HepG2 (cell line): Measurements from ENCODE around the gene THSD1. TPM values are rescaled to one million over a fixed set of nuclear protein-coding genes. Genes with fewer than 3 reads are reported as not detected.

ENCODE experiments used
- ATAC-seq: fragments of 200-7000 bp; cut with Tn5 transposase; 3 replicates; pipeline ENCODE4 v1.9.1; 2020; ENCODE audit warnings: mild to moderate bottlenecking, moderate library complexity
- BruUV-seq: library from RNA; stranded (reverse); fragments of 400-500 nt; replicated peaks from 2 replicates; lab custom pipeline; 2021; lab: Mats Ljungman, UMichigan
- CTCF ChIA-PET: fragments of 300-600 bp; formaldehyde crosslinking; extraction: SDS; loops from one replicate; lab custom pipeline; 2021; ENCODE audit warnings: low total read pairs, inconsistent platforms, low intra/inter-chr PET ratio; lab: Yijun Ruan, JAX
- POLR2A ChIA-PET: fragments of 350-600 bp; sonication (Branson Sonifier 250); formaldehyde crosslinking; loops from one replicate; lab custom pipeline; 2020; ENCODE audit warnings: antibody characterized with exemption, inconsistent platforms; lab: Yijun Ruan, JAX
- DNase-seq: peaks from one replicate; pipeline ENCODE4 v3.0.0-alpha.2; 2015; ENCODE audit warnings: low spot score
- FAIRE-seq: peaks from 3 replicates; lab custom pipeline; 2011; peaks lifted over from hg19 to GRCh38; lab: Jason Lieb, UNC
- H2AFZ ChIP-seq: one replicate; pipeline ENCODE4 v1.6.1; 2011; ENCODE audit warnings: low read length, inconsistent platforms
- H3K27ac ChIP-seq: fragments of 300-600 bp; 3 replicates; pipeline ENCODE4 v1.8.0; 2011; ENCODE audit warnings: mixed run types, mild to moderate bottlenecking, mixed read lengths, low read length, inconsistent platforms; ENCODE audit not compliant: insufficient read depth; ENCODE audit errors: extremely low read length
- H3K27me3 ChIP-seq, 2 experiments: fragments of 200-600 bp in 1 of 2; 2 replicates in 1 of 2; 3 replicates in 1 of 2; pipeline versions ENCODE4 v1.6.0 to v1.8.0; 2011; ENCODE audit warnings: low read length in 2 of 2, mild to moderate bottlenecking in 2 of 2, moderate library complexity in 2 of 2, inconsistent platforms in 1 of 2; ENCODE audit not compliant: insufficient read depth in 2 of 2, control insufficient read depth in 1 of 2
- H3K36me3 ChIP-seq, 2 experiments: fragments of 200-600 bp in 1 of 2; replicated peaks in 1 of 2; 2 replicates in 1 of 2; 3 replicates in 1 of 2; pipeline versions ENCODE4 v1.5.1 to v1.8.0; 2011; ENCODE audit warnings: low read length in 2 of 2, inconsistent platforms in 1 of 2; ENCODE audit not compliant: insufficient read depth in 2 of 2, control insufficient read depth in 1 of 2
- H3K4me1 ChIP-seq: 2 replicates; pipeline ENCODE4 v1.5.1; 2012; ENCODE audit warnings: low read length, inconsistent platforms; ENCODE audit not compliant: insufficient read depth
- H3K4me2 ChIP-seq: 2 replicates; pipeline ENCODE4 v1.6.0; 2011; ENCODE audit warnings: low read depth, low read length, inconsistent platforms
- H3K4me3 ChIP-seq, 3 experiments: fragments of 200-600 bp in 1 of 3; sonication (generic), shearing (Covaris generic) in 1 of 3; replicated peaks in 1 of 3; 2 replicates each; pipeline ENCODE4 v1.5.1; 2011 to 2016; ENCODE audit warnings: low read length in 3 of 3, inconsistent platforms in 2 of 3, low read depth in 2 of 3, mild to moderate bottlenecking in 2 of 3, control low read depth in 1 of 3, mixed read lengths in 1 of 3; ENCODE audit not compliant: insufficient read depth in 1 of 3
- H3K79me2 ChIP-seq: one replicate; pipeline ENCODE4 v1.6.1; 2011; ENCODE audit warnings: low read length, inconsistent platforms; ENCODE audit not compliant: insufficient read depth
- H3K9ac ChIP-seq: 2 replicates; pipeline ENCODE4 v1.6.0; 2011; ENCODE audit warnings: mild to moderate bottlenecking, low read depth, low read length, inconsistent platforms; ENCODE audit not compliant: insufficient read depth
- H3K9me3 ChIP-seq: 2 replicates; pipeline ENCODE4 v1.5.1; 2012; ENCODE audit warnings: mild to moderate bottlenecking, low read length
- H4K20me1 ChIP-seq: 2 replicates; pipeline ENCODE4 v1.6.0; 2011; ENCODE audit warnings: inconsistent platforms, mild to moderate bottlenecking, low read length, moderate library complexity; ENCODE audit not compliant: insufficient read depth
- BORCS8-MEF2B ChIP-seq: sonication (generic); formaldehyde crosslinking; IDR thresholded peaks from 2 replicates; pipeline ENCODE4 v1.8.0; 2022; ENCODE audit warnings: mild to moderate bottlenecking, missing genetic modification reagents
- KDM3A ChIP-seq: IDR thresholded peaks from 2 replicates; pipeline ENCODE4 v1.6.1; 2018; ENCODE audit warnings: low read depth, missing compliant biosample characterization
- ZNF609 ChIP-seq: sonication (generic); formaldehyde crosslinking; IDR thresholded peaks from 2 replicates; pipeline ENCODE4 v1.4.0; 2020; ENCODE audit warnings: mild to moderate bottlenecking, missing genetic modification reagents, borderline replicate concordance
- ZNF792 ChIP-seq: IDR thresholded peaks from 2 replicates; pipeline ENCODE4 v1.6.1; 2016
- ZSCAN30 ChIP-seq: sonication (generic); formaldehyde crosslinking; IDR thresholded peaks from 2 replicates; pipeline ENCODE4 v1.5.0; 2020; ENCODE audit warnings: mild to moderate bottlenecking, missing genetic modification reagents
- WGBS: methylation state at CpG from one replicate; pipeline ENCODE4 v1.1.6; 2017; ENCODE audit warnings: low lambda C conversion rate; 5-methylcytosine and 5-hydroxymethylcytosine counted together
- in situ Hi-C: cut with HindIII; loops from 2 replicates; pipeline ENCODE4 v1.10.0; 2017; ENCODE audit warnings: low pct_unique_long_range_greater_than_20kb; ENCODE audit not compliant: extremely low pct_ligation_motif_present
- intact Hi-C: fragments of 100-400 bp; cut with micrococcal nuclease; formaldehyde crosslinking; loops from one replicate; pipeline ENCODE4 v1.10.0; 2022; ENCODE audit not compliant: unreplicated experiment
- polyA plus RNA-seq, 8 experiments: library from polyadenylated mRNA; depleted of rRNA in 3 of 8; stranded (reverse) in 7 of 8; unstranded in 1 of 8; fragments of >200 nt; fragmentation: Illumina TruSeq in 4 of 8; extraction: Trizol in 4 of 8; gene quantifications; 2 replicates each; pipeline versions ENCODE4 v1.2.1 to v1.2.3, GENCODE V29; 2011 to 2016; ENCODE audit warnings: low read depth in 4 of 8, missing spikeins in 1 of 8, mixed read lengths in 1 of 8; ENCODE audit not compliant: insufficient read depth in 1 of 8
- total RNA-seq, 5 experiments: library from RNA; depleted of rRNA; stranded (reverse); fragments of >200 nt; fragmentation: Illumina TruSeq; extraction: Trizol; gene quantifications; 2 replicates each; pipeline ENCODE4 v1.2.3, GENCODE V29; 2016; ENCODE audit warnings: low read depth in 1 of 5

THSD1 gene
- total and polyA plus RNA-seq, 2 of the 13 experiments (the other 11 are each of a cell fraction or from before 2014, with no cell fraction given): 0.11 to 0.15 TPM

GRCh38 chr13:52449331-52450011, 43.5 kb upstream of the THSD1 start:
- Histone ChIP-seq H3K4me1 (peaks cover 36% of the 10 kb centered on the region), H3K9ac (peak overlapping the region; percentile 94), H3K27me3 (no peaks in the 10 kb centered on the region; a peak in 1 of 5 replicates)
- ATAC-seq: no peak
- 0 out of 2 replicates have a peak, but pooled peaks have one; percentile 2 for TF ChIP-seq ZNF792 (CRISPR knock-in tag)
- no peak for TF ChIP-seq KDM3A
- TF ChIP-seq ZNF609: peak; percentile 2; the same call in 1 of the 2 replicates
- no peak for TF ChIP-seq BORCS8-MEF2B (CRISPR knock-in tag)
- no peak for TF ChIP-seq ZSCAN30 (CRISPR knock-in tag)
- TF ChIP-seq, all 625 proteins: peak for 2
- Histone ChIP-seq H2AFZ (no peak overlapping the region), H3K9me3 (no peaks in the 10 kb centered on the region), H4K20me1 (peaks cover 9% of the 10 kb centered on the region; the same call in 1 of the 2 replicates), H3K36me3 (peaks cover 0 to 2% of the 10 kb centered on the region in 2 experiments; a peak in 2 of 5 replicates), H3K79me2 (peaks cover 34% of the 10 kb centered on the region), H3K27ac (peak overlapping the region; percentile 88), H3K4me3 (peak overlapping the region; percentile 66 to 87 (median 84)), H3K4me2 (peak overlapping the region; percentile 85)
- DNase-seq (no peak), FAIRE-seq (no peak)
- BruUV-seq: TSS peak; percentile 59
- WGBS: 9% methylated on average over 10 of the region's 10 CpGs
- CTCF ChIA-PET: interaction anchor here (0.6 kb wide), 1 partner anchor 39 kb away, joined by 3 read pairs; no protein-coding TSS in a partner anchor
- POLR2A ChIA-PET: interaction anchor here (0.7 to 2.3 kb wide), 3 partner anchors 106 to 203 kb away, joined by 3 to 10 read pairs (median 3); partner anchors contain the start of gene SUGT1
- intact Hi-C loops: loop anchor here (1.0 to 10.0 kb wide), 3 partner anchors 21 to 205 kb away; partner anchors contain the start of gene SUGT1
- in situ Hi-C loops: loop anchor here (10.0 to 25.0 kb wide), 2 partner anchors 105 to 437 kb away; partner anchors contain the start of genes ALG11, ATP7B and UTP14C
